ENCODE measurements around the gene TARS3. TPM values are rescaled to one million over a fixed set of nuclear protein-coding genes. Genes with fewer than 3 reads are reported as not detected.
"Not testable (repeated sequence)": the region's sequence is repeated elsewhere in the genome, so short reads cannot be mapped to it uniquely, and the experiment has no call there.

The TARS3 gene
- total RNA-seq, 1 donor = 10.0 TPM

DNA sequence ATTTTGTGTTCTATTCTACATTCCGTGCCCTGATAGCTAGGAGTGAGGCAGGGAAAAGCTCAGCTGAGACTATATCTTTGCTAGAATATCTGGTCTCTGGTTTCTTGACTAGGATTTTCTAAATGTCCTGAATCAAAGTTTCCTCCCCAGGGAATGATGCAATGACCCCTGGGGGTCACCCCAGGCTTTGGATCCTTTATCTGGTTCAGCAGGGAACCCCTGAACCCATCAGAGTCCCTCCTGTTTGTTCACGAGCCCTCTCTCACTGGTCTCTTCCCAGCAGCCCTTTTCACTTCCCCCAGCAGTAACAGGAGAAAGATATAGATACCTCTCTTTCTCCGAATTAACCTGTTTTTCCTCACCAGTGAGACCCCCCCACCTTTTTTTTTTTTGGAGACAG, 86.4 kb downstream of the TARS3 start:
- no peak for DNase-seq (ENCODE audit: low read depth)
- TF ChIP-seq, protein P1, sequence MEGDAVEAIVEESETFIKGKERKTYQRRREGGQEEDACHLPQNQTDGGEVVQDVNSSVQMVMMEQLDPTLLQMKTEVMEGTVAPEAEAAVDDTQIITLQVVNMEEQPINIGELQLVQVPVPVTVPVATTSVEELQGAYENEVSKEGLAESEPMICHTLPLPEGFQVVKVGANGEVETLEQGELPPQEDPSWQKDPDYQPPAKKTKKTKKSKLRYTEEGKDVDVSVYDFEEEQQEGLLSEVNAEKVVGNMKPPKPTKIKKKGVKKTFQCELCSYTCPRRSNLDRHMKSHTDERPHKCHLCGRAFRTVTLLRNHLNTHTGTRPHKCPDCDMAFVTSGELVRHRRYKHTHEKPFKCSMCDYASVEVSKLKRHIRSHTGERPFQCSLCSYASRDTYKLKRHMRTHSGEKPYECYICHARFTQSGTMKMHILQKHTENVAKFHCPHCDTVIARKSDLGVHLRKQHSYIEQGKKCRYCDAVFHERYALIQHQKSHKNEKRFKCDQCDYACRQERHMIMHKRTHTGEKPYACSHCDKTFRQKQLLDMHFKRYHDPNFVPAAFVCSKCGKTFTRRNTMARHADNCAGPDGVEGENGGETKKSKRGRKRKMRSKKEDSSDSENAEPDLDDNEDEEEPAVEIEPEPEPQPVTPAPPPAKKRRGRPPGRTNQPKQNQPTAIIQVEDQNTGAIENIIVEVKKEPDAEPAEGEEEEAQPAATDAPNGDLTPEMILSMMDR (IDR thresholded peaks at IDR 0.05; ENCODE audit: insufficient read depth, low read length) = no peak
- no peak overlapping the region for H3K4me3 ChIP-seq (ENCODE audit: low read depth, low read length)

DNA sequence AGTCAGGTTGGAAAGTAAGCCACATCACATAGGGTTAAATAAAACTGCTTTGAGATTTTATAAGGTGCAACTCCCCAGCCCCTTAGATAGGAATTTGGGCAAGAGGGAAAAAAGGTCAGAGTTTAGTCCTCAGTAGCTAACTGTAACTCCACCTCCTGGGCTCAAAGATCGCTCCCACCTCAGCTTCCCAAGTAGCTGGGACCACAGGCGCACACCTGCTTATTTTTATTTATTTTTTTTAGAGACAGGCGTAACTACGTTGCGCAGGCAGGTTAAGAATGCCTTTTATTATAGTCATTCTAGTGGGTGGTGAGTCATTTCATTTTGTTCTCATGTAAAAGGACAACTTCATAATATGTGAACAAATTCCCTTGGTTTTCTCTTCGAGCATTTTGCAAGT, 86.8 kb downstream of the TARS3 start:
- DNase-seq (ENCODE audit: low read depth) = no peak
- no peak overlapping the region for H3K4me3 ChIP-seq (ENCODE audit: low read depth, low read length)
- TF ChIP-seq, protein P1 (IDR thresholded peaks at IDR 0.05; ENCODE audit: insufficient read depth, low read length) = no peak

DNA sequence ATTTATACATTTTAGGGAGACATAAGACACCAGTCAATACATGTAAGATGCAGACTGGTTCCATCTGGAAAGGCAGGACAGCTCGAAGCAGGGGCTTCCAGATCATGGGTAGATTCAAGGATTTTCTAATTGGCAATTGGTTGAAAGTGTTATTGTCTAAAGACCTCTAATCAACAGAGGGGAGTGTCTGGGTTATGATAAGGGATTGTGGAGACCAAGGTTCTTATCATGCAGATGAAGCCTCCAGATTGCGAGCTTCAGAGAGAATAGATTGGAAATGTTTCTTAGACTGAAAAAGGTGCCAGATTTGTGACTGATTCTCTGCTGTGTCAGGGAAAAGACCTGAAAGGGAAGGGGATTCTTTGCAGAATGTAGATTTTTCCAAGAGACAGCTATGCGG, 87.2 kb downstream of the TARS3 start:
- DNase-seq (ENCODE audit: low read depth) = no peak
- no peak overlapping the region for H3K4me3 ChIP-seq (ENCODE audit: low read depth, low read length)
- TF ChIP-seq, protein P1 (IDR thresholded peaks at IDR 0.05; ENCODE audit: insufficient read depth, low read length) = no peak

DNA sequence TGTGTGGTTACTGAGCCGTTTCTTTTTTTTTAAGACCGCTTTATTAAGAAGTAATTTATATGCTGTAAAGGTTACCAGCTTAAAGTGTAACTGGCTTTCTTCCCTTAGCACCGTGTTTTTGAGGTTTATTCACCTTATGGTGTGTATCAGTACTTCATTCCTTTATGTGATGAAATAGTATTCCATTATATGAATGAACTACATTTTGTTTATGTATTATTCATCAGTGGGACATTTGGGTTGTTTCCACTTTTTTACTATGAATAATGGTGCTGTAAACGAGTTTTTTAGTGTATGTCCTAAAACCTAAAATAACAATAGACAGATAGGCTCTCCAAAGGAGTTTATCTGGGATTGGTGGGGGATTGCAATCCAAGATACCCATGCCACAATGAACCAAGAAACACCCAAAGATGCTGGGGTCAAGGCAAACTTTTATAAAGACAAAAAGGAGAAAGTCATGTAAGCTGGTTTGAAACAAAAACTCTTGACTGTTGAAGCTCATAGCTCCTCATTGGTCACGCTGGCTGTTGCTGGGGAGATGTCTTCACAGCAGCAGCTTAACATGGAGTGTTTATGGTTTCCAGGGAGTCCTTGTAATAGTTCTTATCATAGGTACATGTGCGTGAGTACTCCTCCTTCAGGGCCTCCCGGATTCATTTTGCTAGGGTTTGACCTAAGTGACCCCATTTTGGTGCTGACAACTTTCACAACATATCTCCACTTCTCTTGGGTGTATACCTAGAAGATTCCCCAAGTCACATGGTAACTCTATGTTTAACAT, 88.1 kb downstream of the TARS3 start:
- DNase-seq (ENCODE audit: low read depth) = peak; percentile 26
- TF ChIP-seq, protein P1 (IDR thresholded peaks at IDR 0.05; ENCODE audit: insufficient read depth, low read length) = no peak
- no peak overlapping the region for H3K4me3 ChIP-seq (ENCODE audit: low read depth, low read length)

DNA sequence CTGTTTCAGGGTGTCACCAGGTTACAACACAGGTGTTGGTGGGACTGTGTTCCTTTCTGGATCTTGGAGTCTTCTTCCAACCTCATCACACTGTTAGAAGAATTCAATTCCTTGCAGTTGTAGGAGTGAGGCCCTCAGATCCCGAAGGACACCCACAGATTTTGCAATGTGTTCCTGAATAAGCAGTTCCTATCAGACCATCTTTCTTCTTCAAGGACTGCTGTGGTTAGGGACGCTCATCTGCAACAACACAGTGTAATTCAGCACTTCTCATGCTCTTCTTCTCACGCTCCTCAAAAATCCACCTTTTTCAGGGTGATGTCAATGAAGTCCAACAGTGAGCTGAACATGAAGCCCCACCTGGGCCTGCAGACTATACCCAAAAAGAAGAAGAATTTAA, 90.9 kb downstream of the TARS3 start:
- no peak overlapping the region for H3K4me3 ChIP-seq (ENCODE audit: low read depth, low read length)
- DNase-seq (ENCODE audit: low read depth) = no peak
- TF ChIP-seq, protein P1 (IDR thresholded peaks at IDR 0.05; ENCODE audit: insufficient read depth, low read length) = no peak

DNA sequence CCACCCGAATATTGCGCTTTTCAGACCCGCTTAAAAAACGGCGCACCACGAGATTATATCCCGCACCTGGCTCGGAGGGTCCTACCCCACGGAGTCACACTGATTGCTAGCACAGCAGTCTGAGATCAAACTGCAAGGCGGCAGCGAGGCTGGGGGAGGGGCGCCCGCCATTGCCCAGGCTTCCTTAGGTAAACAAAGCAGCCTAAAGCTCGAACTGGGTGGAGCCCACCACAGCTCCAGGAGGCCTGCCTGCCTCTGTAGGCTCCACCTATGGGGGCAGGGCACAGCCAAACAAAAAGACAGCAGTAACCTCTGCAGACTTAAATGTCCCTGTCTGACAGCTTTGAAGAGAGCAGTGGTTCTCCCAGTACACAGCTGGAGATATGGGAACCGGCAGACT, 97.5 kb downstream of the TARS3 start:
- DNase-seq (ENCODE audit: low read depth) = not testable (repeated sequence)

DNA sequence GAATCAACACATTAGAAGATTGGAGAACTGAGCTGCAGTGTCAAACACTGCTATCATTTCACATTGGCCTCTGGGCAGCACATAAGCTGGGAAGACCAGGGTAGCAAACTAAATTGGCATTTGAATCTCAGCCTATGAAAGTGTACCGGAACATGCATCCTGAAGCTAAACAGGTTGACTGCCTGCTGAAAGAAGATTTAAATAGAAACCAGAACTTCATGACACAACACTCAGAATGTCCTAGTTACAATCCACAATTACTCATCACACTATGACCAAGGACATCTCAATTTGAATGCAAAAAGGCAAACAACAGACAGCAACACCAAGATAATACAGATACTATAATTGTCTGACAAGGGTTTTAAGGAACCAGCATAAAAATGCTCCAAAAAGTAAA, 98.3 kb downstream of the TARS3 start:
- TF ChIP-seq, protein P1 (IDR thresholded peaks at IDR 0.05; ENCODE audit: insufficient read depth, low read length) = no peak
- no peak overlapping the region for H3K4me3 ChIP-seq (ENCODE audit: low read depth, low read length)
- no peak for DNase-seq (ENCODE audit: low read depth)

More for the DNA sequence above, 97.5 kb downstream of the TARS3 start:
- not testable (repeated sequence) for H3K4me3 ChIP-seq (ENCODE audit: low read depth, low read length)

All from fibroblast of the aortic adventitia (primary cell).